ENCODE measurements around the gene SMAD1.

The SMAD1 gene

GRCh38 chr4:145490361-145490760 lies 8.7 kb downstream of the SMAD1 start:
- FAIRE-seq: no peak

GRCh38 chr4:145490796-145491195 lies 9.1 kb downstream of the SMAD1 start:
- FAIRE-seq: no peak

- FAIRE-seq: no peak
Measured at GRCh38 chr4:145492376-145492775, 10.7 kb downstream of the SMAD1 start.

GRCh38 chr4:145493166-145493565 lies 11.5 kb downstream of the SMAD1 start:
- no peak for FAIRE-seq

- no peak for FAIRE-seq
Measured at GRCh38 chr4:145494666-145495270, 13.1 kb downstream of the SMAD1 start.

- no peak for FAIRE-seq
Measured at GRCh38 chr4:145496292-145496691, 14.6 kb downstream of the SMAD1 start.

GRCh38 chr4:145497199-145498149 lies 15.8 kb downstream of the SMAD1 start:
- FAIRE-seq: no peak

- no peak for FAIRE-seq
Measured at GRCh38 chr4:145498430-145498829, 16.8 kb downstream of the SMAD1 start.

GRCh38 chr4:145501051-145501660 lies 19.5 kb downstream of the SMAD1 start:
- FAIRE-seq: no peak

GRCh38 chr4:145502809-145503208 lies 21.2 kb downstream of the SMAD1 start:
- FAIRE-seq: no peak

- FAIRE-seq: no peak
Measured at GRCh38 chr4:145503486-145504072, 21.9 kb downstream of the SMAD1 start.

- FAIRE-seq: no peak
Measured at GRCh38 chr4:145505995-145506394, 24.3 kb downstream of the SMAD1 start.

GRCh38 chr4:145507636-145508035 lies 26.0 kb downstream of the SMAD1 start:
- FAIRE-seq: no peak

- no peak for FAIRE-seq
Measured at GRCh38 chr4:145511913-145512522, 30.4 kb downstream of the SMAD1 start.

- no peak for FAIRE-seq
Measured at GRCh38 chr4:145513020-145513621, 31.5 kb downstream of the SMAD1 start.

GRCh38 chr4:145520172-145520571 lies 38.5 kb downstream of the SMAD1 start:
- no peak for FAIRE-seq

- FAIRE-seq: no peak
Measured at GRCh38 chr4:145521282-145521681, 39.6 kb downstream of the SMAD1 start.

- FAIRE-seq: no peak
Measured at GRCh38 chr4:145523117-145523516, 41.5 kb downstream of the SMAD1 start.

- FAIRE-seq: no peak
Measured at GRCh38 chr4:145524552-145524951, 42.9 kb downstream of the SMAD1 start.

- FAIRE-seq: no peak
Measured at GRCh38 chr4:145525291-145525740, 43.7 kb downstream of the SMAD1 start.

GRCh38 chr4:145527773-145528172 lies 46.1 kb downstream of the SMAD1 start:
- no peak for FAIRE-seq

GRCh38 chr4:145528601-145529000 lies 46.9 kb downstream of the SMAD1 start:
- no peak for FAIRE-seq
